Gastroesophageal sphincter (tissue), 3 donors: ENCODE results near the gene EIF5B.

Experiments
- EP300 ChIP-seq: sonication (generic); formaldehyde crosslinking; IDR thresholded peaks from one replicate; pipeline ENCODE4 v1.6.1; 2017; ENCODE audit warnings: antibody characterized with exemption, mild to moderate bottlenecking
- POLR2A ChIP-seq, 2 donors: fragments of 450-650 bp; IDR thresholded peaks; one replicate each; pipeline ENCODE4 v1.6.1; 2017; ENCODE audit warnings: antibody characterized with exemption in 2 of 2, mild to moderate bottlenecking in 2 of 2, moderate library complexity in 1 of 2
- POLR2AphosphoS5 ChIP-seq: sonication (generic); formaldehyde crosslinking; IDR thresholded peaks from one replicate; pipeline ENCODE4 v1.6.1; 2017; ENCODE audit warnings: antibody characterized with exemption
- TF ChIP-seq, protein P1 (sequence below), 4 experiments: fragments of 200-600 bp in 2 of 4; fragments of 450-650 bp in 2 of 4; sonication (generic) in 1 of 4; IDR thresholded peaks; one replicate each; pipeline ENCODE4 v1.5.1; 2017 to 2019; ENCODE audit warnings: antibody characterized with exemption in 4 of 4, mild to moderate bottlenecking in 2 of 4, moderate library complexity in 2 of 4

- TF ChIP-seq, protein P1, sequence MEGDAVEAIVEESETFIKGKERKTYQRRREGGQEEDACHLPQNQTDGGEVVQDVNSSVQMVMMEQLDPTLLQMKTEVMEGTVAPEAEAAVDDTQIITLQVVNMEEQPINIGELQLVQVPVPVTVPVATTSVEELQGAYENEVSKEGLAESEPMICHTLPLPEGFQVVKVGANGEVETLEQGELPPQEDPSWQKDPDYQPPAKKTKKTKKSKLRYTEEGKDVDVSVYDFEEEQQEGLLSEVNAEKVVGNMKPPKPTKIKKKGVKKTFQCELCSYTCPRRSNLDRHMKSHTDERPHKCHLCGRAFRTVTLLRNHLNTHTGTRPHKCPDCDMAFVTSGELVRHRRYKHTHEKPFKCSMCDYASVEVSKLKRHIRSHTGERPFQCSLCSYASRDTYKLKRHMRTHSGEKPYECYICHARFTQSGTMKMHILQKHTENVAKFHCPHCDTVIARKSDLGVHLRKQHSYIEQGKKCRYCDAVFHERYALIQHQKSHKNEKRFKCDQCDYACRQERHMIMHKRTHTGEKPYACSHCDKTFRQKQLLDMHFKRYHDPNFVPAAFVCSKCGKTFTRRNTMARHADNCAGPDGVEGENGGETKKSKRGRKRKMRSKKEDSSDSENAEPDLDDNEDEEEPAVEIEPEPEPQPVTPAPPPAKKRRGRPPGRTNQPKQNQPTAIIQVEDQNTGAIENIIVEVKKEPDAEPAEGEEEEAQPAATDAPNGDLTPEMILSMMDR (IDR thresholded peaks at IDR 0.05): no peak
- TF ChIP-seq POLR2A (IDR thresholded peaks at IDR 0.05): no peak
- no peak for TF ChIP-seq EP300
- no peak for TF ChIP-seq POLR2AphosphoS5
Measured at GRCh38 chr2:99374747-99375146, 37.6 kb downstream of the EIF5B start.
